ENCODE results near the gene CNN2.

The CNN2 gene

GRCh38 chr19:995051-995827 is 31.2 kb upstream of the CNN2 start:
- DNase-seq (ENCODE audit: low read depth), result no peak

GRCh38 chr19:996051-996838 is 30.2 kb upstream of the CNN2 start:
- DNase-seq (ENCODE audit: low read depth), result peak; percentile 88

DNA sequence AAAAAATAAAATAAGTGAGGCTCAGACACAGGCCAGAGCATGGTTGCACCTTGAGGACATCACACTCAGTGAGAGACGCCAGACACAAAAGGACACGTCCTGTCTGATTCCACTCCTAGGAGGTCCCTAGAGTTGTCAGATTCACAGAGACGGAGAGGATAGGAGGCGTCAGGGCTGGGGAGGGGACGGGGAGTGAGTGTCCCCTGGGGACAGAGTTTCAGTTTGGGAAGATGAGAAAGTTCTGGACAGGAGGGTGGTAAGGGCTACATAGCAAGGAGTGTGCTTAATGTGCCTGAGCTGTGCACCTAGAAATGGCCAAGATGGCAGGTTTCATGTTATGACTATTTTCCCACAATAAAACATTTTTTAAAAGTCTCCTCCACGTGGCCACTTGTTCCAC is 28.3 kb upstream of the CNN2 start:
- DNase-seq (ENCODE audit: low read depth), result no peak

- DNase-seq (ENCODE audit: low read depth), result no peak
Measured at GRCh38 chr19:999379-999719, 27.1 kb upstream of the CNN2 start.

DNA sequence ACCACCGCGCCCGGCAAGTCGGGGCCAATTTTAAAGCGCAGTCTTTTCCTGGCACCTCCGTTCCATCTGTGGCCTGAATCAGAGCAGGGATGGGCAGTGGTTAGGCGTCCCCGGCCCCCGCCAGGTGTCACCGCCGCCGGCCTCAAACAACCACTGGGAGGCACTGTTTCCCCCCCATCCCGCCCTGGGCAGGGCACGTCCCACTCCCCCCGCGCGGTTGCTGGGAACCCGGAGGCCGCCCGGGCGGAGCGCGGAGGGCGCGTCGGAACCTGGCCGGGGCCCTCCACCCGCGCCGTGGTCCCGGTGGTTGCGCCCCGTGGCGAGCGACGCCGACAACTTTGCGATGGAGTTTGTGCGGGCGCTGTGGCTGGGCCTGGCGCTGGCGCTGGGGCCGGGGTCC is 26.3 kb upstream of the CNN2 start, which contains the start of gene GRIN3B:
TSS of gene GRIN3B (plus strand) at position 325 of the 400 bp plus-strand sequence. CDS start at position 344, 19 bp downstream.
- peak; percentile 26 for DNase-seq (ENCODE audit: low read depth)

DNA sequence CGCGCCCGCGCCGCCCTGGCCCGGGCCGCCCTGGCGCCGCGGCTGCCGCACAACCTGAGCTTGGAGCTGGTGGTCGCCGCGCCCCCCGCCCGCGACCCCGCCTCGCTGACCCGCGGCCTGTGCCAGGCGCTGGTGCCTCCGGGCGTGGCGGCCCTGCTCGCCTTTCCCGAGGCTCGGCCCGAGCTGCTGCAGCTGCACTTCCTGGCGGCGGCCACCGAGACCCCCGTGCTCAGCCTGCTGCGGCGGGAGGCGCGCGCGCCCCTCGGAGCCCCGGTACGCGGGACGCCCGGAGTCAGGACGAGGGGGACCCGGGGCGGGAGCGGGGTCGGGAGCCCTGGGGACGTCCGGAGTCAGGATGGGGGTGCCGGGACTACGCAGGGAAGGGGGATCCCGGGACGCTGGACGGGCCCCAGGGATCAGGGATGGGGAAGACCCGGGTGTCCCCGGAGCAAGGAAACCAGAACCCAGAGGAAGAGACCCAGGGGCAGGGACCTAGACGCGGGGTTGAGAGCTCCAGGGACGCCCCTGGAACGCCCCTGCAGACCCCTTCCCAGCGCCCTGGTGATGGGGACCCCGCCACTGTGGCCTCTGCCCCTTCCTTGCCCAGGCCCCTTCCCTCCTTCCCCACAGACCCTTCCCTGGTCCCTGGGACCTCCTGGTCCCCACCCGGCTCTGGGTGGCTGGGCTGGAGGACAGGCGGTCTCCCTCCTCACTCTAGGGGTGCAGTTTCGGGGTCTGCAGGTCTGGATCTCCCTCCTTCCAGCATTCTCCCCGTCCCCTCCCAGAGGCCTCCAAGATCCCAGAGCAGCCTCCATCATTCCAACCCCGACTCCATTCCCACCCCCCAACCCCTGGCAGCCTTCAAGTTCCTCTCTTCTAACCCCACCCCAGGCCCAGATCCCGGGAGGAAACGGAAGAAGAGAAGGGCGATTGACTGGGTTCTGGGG is 25.5 kb upstream of the CNN2 start:
- no peak for DNase-seq (ENCODE audit: low read depth)

DNA sequence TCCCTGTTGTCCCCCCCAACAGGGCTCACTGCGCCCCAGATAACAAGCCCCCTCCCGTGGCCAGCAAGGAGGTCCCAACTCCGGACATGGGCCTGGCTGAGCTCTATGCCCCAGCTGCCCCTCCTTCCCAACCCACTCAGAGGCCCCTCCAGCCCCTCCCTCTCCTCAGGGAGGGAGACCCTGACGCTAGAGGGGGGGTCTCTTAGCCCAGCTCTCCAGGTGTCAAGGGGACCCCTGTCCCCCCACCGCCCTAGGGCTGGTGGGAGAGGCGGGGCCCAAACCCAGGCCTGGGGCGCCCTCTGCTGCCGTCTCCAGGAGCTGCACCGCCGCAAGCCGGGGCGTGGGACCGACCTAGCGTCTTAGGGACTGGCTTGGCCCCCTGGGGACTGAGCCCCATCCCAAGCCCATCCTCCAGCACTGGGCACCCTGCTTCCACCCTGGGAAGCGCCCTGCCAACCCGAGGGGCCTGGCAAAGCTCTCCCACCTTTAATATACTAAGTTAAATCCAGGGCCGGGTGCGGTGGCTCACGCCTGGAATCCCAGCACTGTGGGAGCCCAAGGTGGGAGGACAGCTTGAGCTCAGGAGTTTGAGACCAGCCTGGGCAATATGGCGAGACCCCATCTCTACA is 24.8 kb upstream of the CNN2 start:
- DNase-seq (ENCODE audit: low read depth), result peak; percentile 39

- DNase-seq (ENCODE audit: low read depth), result no peak
Measured at GRCh38 chr19:1002600-1002999, 23.8 kb upstream of the CNN2 start.

DNA sequence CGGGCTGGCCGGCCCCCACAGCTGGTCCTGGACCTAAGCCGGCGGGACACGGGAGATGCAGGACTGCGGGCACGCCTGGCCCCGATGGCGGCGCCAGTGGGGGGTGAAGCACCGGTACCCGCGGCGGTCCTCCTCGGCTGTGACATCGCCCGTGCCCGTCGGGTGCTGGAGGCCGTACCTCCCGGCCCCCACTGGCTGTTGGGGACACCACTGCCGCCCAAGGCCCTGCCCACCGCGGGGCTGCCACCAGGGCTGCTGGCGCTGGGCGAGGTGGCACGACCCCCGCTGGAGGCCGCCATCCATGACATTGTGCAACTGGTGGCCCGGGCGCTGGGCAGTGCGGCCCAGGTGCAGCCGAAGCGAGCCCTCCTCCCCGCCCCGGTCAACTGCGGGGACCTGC is 23.1 kb upstream of the CNN2 start:
- no peak for DNase-seq (ENCODE audit: low read depth)

GRCh38 chr19:1004204-1004802 is 22.1 kb upstream of the CNN2 start:
- DNase-seq (ENCODE audit: low read depth), result no peak

DNA sequence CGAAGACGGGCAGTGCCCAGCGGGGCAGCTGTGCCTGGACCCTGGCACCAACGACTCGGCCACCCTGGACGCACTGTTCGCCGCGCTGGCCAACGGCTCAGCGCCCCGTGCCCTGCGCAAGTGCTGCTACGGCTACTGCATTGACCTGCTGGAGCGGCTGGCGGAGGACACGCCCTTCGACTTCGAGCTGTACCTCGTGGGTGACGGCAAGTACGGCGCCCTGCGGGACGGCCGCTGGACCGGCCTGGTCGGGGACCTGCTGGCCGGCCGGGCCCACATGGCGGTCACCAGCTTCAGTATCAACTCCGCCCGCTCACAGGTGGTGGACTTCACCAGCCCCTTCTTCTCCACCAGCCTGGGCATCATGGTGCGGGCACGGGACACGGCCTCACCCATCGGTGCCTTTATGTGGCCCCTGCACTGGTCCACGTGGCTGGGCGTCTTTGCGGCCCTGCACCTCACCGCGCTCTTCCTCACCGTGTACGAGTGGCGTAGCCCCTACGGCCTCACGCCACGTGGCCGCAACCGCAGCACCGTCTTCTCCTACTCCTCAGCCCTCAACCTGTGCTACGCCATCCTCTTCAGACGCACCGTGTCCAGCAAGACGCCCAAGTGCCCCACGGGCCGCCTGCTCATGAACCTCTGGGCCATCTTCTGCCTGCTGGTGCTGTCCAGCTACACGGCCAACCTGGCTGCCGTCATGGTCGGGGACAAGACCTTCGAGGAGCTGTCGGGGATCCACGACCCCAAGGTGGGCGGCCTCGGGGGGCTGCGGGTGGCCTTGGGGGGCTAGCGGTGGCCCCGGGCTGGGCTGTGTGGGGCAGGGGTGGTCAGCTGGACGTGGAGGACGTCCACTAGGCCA is 21.4 kb upstream of the CNN2 start:
- DNase-seq (ENCODE audit: low read depth), result no peak

DNA sequence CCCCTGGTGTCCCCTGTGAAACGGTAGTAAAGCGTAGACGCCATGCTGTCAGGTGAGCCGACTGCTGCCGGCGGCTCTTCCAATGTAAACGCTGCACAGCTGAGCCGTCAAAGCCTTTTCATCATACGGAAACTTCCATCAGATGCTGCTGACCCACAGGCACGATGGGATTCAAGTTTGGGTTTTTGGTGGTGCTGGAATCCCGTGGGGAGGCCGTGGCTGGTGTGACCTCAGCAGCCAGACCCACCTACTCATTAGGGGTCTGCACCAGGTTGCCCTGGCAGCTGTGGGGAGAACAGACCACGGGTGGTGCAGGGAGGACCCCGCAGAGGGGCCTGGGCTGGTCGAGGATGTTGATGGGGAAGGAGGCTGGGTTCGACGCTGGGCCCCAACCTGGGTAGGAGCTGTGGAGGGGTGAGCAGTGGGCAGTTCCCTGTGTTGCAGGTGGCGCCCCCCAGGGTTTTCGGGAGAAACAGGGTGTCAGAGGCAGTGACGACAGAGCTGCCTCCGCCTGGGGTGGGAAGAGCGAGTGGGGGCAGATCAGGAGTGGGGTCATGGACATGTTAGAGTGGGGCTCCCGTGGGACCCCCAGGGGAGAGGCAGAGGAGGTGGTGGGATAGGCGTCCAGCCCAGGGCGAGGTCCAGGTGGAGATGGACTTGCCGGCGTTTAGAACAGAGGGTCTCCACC is 19.6 kb upstream of the CNN2 start:
- no peak for DNase-seq (ENCODE audit: low read depth)

DNA sequence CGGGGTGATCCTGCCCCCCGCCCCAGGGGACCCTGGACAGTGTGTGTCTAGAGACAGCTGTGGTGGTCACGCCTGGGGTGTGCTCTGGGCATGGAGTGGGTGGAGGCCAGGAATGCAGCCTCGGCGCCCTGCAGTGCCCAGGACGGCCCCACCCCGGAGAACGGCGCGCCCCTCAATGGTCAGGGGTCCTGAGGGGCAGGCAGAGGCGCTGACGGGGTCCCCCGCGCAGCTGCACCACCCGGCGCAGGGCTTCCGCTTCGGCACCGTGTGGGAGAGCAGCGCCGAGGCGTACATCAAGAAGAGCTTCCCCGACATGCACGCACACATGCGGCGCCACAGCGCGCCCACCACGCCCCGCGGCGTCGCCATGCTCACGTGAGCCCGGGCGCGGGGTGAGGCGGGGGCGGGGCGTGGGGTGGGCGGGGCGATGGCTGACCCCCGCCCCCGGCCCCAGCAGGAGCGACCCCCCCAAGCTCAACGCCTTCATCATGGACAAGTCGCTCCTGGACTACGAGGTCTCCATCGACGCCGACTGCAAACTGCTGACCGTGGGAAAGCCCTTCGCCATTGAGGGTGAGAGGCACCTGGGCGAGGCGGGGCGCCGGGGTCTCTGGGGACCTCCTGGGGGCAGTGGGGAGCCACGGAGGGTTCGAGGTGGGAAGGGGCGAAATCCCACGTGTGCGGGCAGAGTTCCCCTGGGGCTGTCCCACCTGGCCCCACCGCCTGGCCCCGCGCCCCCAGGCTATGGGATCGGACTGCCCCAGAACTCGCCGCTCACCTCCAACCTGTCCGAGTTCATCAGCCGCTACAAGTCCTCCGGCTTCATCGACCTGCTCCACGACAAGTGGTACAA is 18.8 kb upstream of the CNN2 start:
- no peak for DNase-seq (ENCODE audit: low read depth)

GRCh38 chr19:1008268-1009040 is 18.0 kb upstream of the CNN2 start:
- no peak for DNase-seq (ENCODE audit: low read depth)

GRCh38 chr19:1009041-1009980 is 17.1 kb upstream of the CNN2 start:
- no peak for DNase-seq (ENCODE audit: low read depth)

DNA sequence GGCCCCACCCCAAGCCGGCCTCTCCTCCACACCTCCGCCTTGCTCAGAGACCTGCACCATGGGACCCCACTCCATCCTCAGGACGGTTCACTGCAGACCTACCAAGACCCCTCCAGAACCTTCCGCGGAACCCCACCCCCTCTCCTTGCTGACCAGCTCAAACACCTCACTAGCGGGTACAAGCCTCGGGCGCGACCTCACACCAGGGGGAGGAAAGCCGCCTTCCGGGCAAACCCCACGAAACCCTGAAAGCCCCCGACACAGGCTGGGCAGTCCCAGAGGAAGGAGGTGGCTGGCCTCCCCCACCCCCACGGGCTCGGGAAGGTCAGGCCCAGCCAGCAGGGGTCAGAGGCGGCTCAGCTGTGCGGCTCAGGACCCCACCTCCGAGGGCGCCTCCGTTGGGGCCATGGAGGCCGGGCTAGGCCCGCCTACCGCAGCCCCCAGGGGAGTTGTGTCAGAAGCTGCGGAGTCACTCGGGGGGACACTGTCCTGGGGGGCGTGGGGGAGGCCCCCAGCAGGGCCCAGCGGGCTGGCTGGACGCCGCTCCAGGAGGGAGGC is 16.3 kb upstream of the CNN2 start:
- DNase-seq (ENCODE audit: low read depth), result no peak

All from T-helper 22 cell (primary cell).